ENCODE results near the gene COQ8A.
"Not testable (repeated sequence)": the region's sequence is repeated elsewhere in the genome, so short reads cannot be mapped to it uniquely, and the experiment has no call there.

Gene COQ8A

DNA sequence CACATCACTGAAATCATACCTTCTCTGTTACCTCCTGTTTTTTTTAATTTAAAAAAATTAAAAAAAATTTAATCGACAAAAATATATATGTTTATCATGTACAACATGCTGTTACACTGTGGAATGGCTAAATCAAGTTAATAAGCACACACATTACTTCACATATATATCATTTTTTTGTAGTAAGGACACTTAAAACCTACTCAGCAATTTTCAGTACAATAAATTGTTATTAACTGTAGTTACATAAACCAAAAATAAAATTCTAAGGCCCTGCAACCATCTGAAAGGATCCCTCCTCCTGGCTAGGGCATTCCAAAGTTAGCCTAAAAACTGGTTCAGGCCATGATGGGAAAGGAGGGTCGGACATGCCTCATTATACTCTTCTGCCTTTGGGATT lies 23.6 kb upstream of the COQ8A start:
- ChIA-PET CTCF (no interaction called here), POLR2A (no interaction called here)
- TF ChIP-seq, protein P1, sequence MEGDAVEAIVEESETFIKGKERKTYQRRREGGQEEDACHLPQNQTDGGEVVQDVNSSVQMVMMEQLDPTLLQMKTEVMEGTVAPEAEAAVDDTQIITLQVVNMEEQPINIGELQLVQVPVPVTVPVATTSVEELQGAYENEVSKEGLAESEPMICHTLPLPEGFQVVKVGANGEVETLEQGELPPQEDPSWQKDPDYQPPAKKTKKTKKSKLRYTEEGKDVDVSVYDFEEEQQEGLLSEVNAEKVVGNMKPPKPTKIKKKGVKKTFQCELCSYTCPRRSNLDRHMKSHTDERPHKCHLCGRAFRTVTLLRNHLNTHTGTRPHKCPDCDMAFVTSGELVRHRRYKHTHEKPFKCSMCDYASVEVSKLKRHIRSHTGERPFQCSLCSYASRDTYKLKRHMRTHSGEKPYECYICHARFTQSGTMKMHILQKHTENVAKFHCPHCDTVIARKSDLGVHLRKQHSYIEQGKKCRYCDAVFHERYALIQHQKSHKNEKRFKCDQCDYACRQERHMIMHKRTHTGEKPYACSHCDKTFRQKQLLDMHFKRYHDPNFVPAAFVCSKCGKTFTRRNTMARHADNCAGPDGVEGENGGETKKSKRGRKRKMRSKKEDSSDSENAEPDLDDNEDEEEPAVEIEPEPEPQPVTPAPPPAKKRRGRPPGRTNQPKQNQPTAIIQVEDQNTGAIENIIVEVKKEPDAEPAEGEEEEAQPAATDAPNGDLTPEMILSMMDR (IDR thresholded peaks at IDR 0.05; ENCODE audit: insufficient read depth, low read length, missing control alignments), result no peak

GRCh38 chr1:226919587-226919986 lies 20.5 kb upstream of the COQ8A start:
- POLR2A ChIA-PET, result no interaction called here
- no peak overlapping the region for H3K4me3 ChIP-seq (ENCODE audit: low read depth, low read length)
- TF ChIP-seq, protein P1 (IDR thresholded peaks at IDR 0.05; ENCODE audit: insufficient read depth, low read length, missing control alignments), result no peak
- DNase-seq (ENCODE audit: low read depth, low spot score), result no peak
- CTCF ChIA-PET, result interaction anchor here (1.3 kb wide), 1 partner anchor 11 kb away, joined by 3 read pairs; no protein-coding TSS in a partner anchor

More for the DNA sequence above, 23.6 kb upstream of the COQ8A start:
- no peak for DNase-seq (ENCODE audit: low read depth, low spot score)
- no peak overlapping the region for H3K4me3 ChIP-seq (ENCODE audit: low read depth, low read length)

- no peak overlapping the region for H3K4me3 ChIP-seq (ENCODE audit: low read depth, low read length)
- TF ChIP-seq, protein P1 (IDR thresholded peaks at IDR 0.05; ENCODE audit: insufficient read depth, low read length, missing control alignments), result no peak
- DNase-seq (ENCODE audit: low read depth, low spot score), result no peak
- ChIA-PET CTCF (interaction anchor here (1.3 kb wide), 1 partner anchor 11 kb away, joined by 3 read pairs; no protein-coding TSS in a partner anchor), POLR2A (no interaction called here)
Observed at GRCh38 chr1:226919995-226920394, 20.1 kb upstream of the COQ8A start.

DNA sequence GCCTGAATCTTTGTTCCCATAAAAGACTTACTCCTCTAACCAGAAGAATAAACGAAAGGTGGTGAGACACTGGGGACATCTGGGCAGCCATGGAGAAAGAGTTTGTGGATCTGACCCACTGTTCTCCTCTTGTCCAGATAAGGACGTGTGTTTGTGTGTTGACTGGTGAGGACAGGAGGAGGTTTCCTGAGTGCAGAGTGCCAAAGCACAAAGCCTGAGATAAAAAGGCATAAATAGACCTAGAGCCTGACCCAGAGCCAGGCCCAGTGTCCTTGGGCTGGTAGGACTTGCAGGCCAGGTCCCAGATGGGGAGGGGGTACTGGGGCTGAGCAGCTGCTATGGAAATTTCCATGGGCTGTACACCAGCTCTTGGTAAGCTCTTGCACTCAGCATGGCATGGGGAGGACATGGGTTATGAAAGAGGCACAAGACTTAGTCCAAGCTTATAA lies 19.6 kb upstream of the COQ8A start:
- CTCF ChIA-PET, result no interaction called here
- no peak overlapping the region for H3K4me3 ChIP-seq (ENCODE audit: low read depth, low read length)
- DNase-seq (ENCODE audit: low read depth, low spot score), result no peak
- TF ChIP-seq, protein P1 (IDR thresholded peaks at IDR 0.05; ENCODE audit: insufficient read depth, low read length, missing control alignments), result no peak
- POLR2A ChIA-PET, result no interaction called here

DNA sequence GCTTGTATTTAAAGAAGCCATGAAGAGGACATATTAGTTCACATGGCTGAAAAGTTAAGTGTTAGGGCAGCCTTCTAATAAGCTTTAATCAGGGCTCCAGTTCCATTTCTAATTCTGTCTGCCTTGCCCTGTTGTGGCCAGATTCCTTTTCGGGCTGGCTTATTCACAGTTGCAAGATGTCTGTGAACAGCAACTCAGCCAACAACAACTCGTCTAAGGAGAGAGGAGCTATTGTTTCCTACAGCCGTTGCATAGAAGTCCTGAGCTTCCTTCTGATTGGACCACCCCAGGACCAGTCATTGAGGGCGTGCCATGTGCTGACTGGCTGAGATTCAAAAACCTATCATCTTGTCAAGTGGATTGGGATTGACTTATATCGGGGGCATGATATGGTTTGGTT lies 18.6 kb upstream of the COQ8A start:
- TF ChIP-seq, protein P1 (IDR thresholded peaks at IDR 0.05; ENCODE audit: insufficient read depth, low read length, missing control alignments), result no peak
- CTCF ChIA-PET, result no interaction called here
- no peak for DNase-seq (ENCODE audit: low read depth, low spot score)
- H3K4me3 ChIP-seq (ENCODE audit: low read depth, low read length), result no peak overlapping the region
- POLR2A ChIA-PET, result no interaction called here

GRCh38 chr1:226929260-226930111 lies 10.6 kb upstream of the COQ8A start:
- POLR2A ChIA-PET; DNase-seq (ENCODE audit: low read depth, low spot score); CTCF ChIA-PET; H3K4me3 ChIP-seq (ENCODE audit: low read depth, low read length): not testable (repeated sequence)

Measured in AG04449 (cell line).